Esophagus squamous epithelium (tissue), 5 donors: ENCODE measurements around the gene ZNF385D. TPM values are rescaled to one million over a fixed set of nuclear protein-coding genes. Genes with fewer than 3 reads are reported as not detected.
"Not testable (repeated sequence)": the region's sequence is repeated elsewhere in the genome, so short reads cannot be mapped to it uniquely, and the experiment has no call there.

Experiments
- DNase-seq: peaks from one replicate; lab custom pipeline; 2025; lab: John Stamatoyannopoulos, UW
- H3K27ac ChIP-seq, 4 donors: fragments of 200-600 bp; sonication (generic); one replicate each; pipeline ENCODE4 v1.5.1; 2016 to 2019; ENCODE audit warnings: mild to moderate bottlenecking in 1 of 4
- H3K27me3 ChIP-seq, 4 donors: fragments of 200-600 bp; sonication (generic); 1 replicate in 3 of 4; 2 replicates in 1 of 4; pipeline versions ENCODE4 v1.5.1 to v1.6.0; 2017 to 2021; ENCODE audit warnings: antibody characterized with exemption in 1 of 4
- H3K36me3 ChIP-seq, 3 donors: fragments of 200-600 bp; sonication (generic); one replicate each; pipeline ENCODE4 v1.5.1; 2016 to 2019
- H3K4me1 ChIP-seq, 3 donors: fragments of 200-600 bp; sonication (generic); one replicate each; pipeline ENCODE4 v1.5.1; 2017 to 2019
- H3K4me3 ChIP-seq, 4 donors: fragments of 200-600 bp; sonication (generic); 1 replicate in 3 of 4; 2 replicates in 1 of 4; pipeline ENCODE4 v1.5.1; 2016 to 2019; ENCODE audit warnings: mild to moderate bottlenecking in 2 of 4, moderate library complexity in 1 of 4
- H3K9me3 ChIP-seq, 3 donors: fragments of 200-600 bp; sonication (generic); one replicate each; pipeline ENCODE4 v1.5.1; 2016 to 2019
- CTCF ChIP-seq, 6 experiments: fragments of 450-650 bp in 4 of 6; fragments of 200-600 bp in 2 of 6; sonication (generic) in 2 of 6; IDR thresholded peaks; one replicate each; pipeline ENCODE4 v1.5.1; 2016 to 2019; ENCODE audit warnings: antibody characterized with exemption in 6 of 6, mild to moderate bottlenecking in 4 of 6, moderate library complexity in 4 of 6
- POLR2A ChIP-seq, 4 donors: fragments of 450-650 bp; IDR thresholded peaks; one replicate each; pipeline ENCODE4 v1.6.1; 2017; ENCODE audit warnings: antibody characterized with exemption in 4 of 4, mild to moderate bottlenecking in 4 of 4, moderate library complexity in 3 of 4
- WGBS, 2 donors: methylation state at CpG; one replicate each; pipeline ENCODE4 v1.1.5; 2018; 5-methylcytosine and 5-hydroxymethylcytosine counted together
- intact Hi-C: fragments of 100-400 bp; cut with DNase I; formaldehyde crosslinking; loops from one replicate; pipeline ENCODE4 v1.15.0; 2022
- total RNA-seq, 4 donors: library from RNA; depleted of rRNA; stranded (reverse); fragments of >200 nt; gene quantifications; one replicate each; pipeline ENCODE4 v1.1.0, GENCODE V29; 2016
- donor health status: DM: yes; HTN: yes; CAD: no.

The ZNF385D gene
- total RNA-seq, 4 donors from 2014 or later = 0.04 to 3.4 (median 0.50) TPM

GRCh38 chr3:21393683-21394311, 357.2 kb downstream of the ZNF385D start:
- Histone ChIP-seq H3K27me3 (no peaks in the 10 kb centered on the region), H3K9me3 (no peaks in the 10 kb centered on the region), H3K27ac (no peak overlapping the region), H3K36me3 (no peaks in the 10 kb centered on the region), H3K4me3 (no peak overlapping the region), H3K4me1 (no peaks in the 10 kb centered on the region)
- DNase-seq = no peak
- TF ChIP-seq CTCF (IDR thresholded peaks at IDR 0.05) (no peak), POLR2A (IDR thresholded peaks at IDR 0.05) (no peak)
- WGBS, 2 donors = 33 to 62% methylated on average over 4 of the region's 4 CpGs
- intact Hi-C loops = no loop called here

DNA sequence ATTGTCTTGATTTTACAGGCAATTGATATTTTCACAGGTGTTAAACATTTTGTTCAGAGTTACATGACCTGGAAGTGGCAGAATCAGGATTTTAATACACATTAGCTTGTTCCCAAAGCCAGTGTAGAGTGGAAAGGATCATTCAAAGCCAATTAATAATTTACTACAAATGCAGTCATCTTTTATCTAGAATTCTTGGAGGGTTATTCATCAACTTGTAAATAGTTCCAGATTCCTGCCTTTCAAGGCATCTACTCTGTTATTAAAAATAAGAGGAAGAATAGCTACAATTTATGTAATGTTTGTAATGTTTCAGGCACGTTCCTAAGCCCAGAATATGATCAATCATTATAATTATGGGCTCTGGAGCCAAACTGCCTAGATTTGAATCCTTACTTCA, 358.5 kb downstream of the ZNF385D start:
- intact Hi-C loops = no loop called here
- H3K4me3 ChIP-seq = no peak overlapping the region
- H3K9me3 ChIP-seq = peaks cover 0 to under 1% (median 0%) of the 10 kb centered on the region in 3 donors
- TF ChIP-seq CTCF (IDR thresholded peaks at IDR 0.05) = no peak
- TF ChIP-seq POLR2A (IDR thresholded peaks at IDR 0.05) = no peak
- no peaks in the 10 kb centered on the region for H3K4me1 ChIP-seq
- 16 to 21% methylated on average over 1 of the region's 1 CpG for WGBS, 2 donors
- no peak overlapping the region for H3K27ac ChIP-seq
- H3K27me3 ChIP-seq = no peaks in the 10 kb centered on the region
- DNase-seq = no peak
- H3K36me3 ChIP-seq = no peaks in the 10 kb centered on the region

DNA sequence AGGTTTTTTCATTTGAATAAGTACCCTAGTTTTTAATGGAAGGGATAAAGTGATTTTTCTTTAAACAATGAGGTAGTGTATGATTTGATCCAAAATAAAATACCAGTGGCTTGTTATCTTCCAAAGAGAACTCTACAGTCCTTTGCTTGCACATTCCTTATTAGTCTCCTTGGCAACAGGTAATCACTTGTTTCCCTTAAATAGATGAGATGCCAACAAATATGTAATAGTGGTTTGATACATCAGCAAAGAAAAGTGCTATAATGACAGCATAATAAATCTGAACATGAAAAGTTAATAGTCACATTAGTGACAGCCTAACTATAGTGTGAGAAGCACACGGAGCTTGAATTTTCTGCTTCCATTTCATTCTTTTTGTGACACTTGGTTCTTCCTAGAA, 360.2 kb downstream of the ZNF385D start:
- DNase-seq = no peak
- no peak overlapping the region for H3K27ac ChIP-seq
- H3K36me3 ChIP-seq = no peaks in the 10 kb centered on the region
- no peak overlapping the region for H3K4me3 ChIP-seq
- no peak for TF ChIP-seq POLR2A (IDR thresholded peaks at IDR 0.05)
- TF ChIP-seq CTCF (IDR thresholded peaks at IDR 0.05) = no peak
- no peaks in the 10 kb centered on the region for H3K27me3 ChIP-seq
- intact Hi-C loops = no loop called here
- 26 to 47% methylated on average over 1 of the region's 1 CpG for WGBS, 2 donors
- H3K4me1 ChIP-seq = no peaks in the 10 kb centered on the region
- peaks cover 0 to 6% (median 0%) of the 10 kb centered on the region in 3 donors for H3K9me3 ChIP-seq

DNA sequence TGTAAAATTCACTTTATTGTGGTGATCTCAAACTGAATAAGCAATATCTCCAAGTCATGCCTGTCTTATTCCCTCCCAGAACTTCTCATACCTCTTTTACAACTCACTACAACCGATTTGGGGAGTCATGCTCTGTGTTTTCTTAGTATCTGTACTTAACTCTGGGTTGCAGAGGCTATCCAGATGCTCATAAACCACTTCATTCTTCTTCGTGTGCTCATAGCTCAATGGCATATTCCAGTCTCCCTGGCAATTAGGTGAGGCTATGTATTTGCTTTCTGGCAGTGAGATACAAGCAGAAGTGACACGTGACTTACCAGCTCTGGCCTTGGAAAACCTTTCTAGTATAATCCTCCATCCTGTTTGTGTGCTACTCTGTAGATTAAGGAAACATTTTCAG, 360.9 kb downstream of the ZNF385D start:
- no peak overlapping the region for H3K27ac ChIP-seq
- TF ChIP-seq CTCF (IDR thresholded peaks at IDR 0.05) = no peak
- no peak for TF ChIP-seq POLR2A (IDR thresholded peaks at IDR 0.05)
- no peaks in the 10 kb centered on the region for H3K36me3 ChIP-seq
- no peak for DNase-seq
- H3K4me3 ChIP-seq = no peak overlapping the region
- peaks cover 0 to 6% (median 0%) of the 10 kb centered on the region in 3 donors for H3K9me3 ChIP-seq
- 15 to 28% methylated on average over 3 of the region's 3 CpGs for WGBS, 2 donors
- no peaks in the 10 kb centered on the region for H3K27me3 ChIP-seq
- no peaks in the 10 kb centered on the region for H3K4me1 ChIP-seq
- intact Hi-C loops = no loop called here

- 77 to 91% methylated on average over 5 of the region's 30 CpGs for WGBS, 2 donors
Observed at GRCh38 chr3:21387142-21387826, 363.7 kb downstream of the ZNF385D start.

DNA sequence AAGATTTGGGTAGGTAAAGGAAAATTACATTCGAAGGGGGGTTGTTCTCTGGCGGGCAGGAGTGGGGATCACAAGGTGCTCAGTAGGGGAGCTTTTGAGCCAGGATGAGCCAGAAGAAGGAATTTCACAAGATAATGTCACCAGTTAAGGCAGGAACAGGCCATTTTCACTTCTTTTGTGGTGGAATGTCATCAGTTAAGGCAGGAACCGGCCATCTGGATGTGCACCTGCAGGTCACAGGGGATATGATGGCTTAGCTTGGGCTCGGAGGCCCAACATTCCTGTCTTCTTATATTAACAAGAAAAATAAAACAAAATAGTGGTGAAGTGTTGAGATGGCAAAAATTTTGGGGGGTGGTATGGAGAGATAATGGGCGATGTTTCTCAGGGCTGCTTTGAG, 373.0 kb downstream of the ZNF385D start:
- H3K36me3 ChIP-seq, H3K9me3 ChIP-seq, H3K27ac ChIP-seq, H3K4me1 ChIP-seq, H3K4me3 ChIP-seq, H3K27me3 ChIP-seq, intact Hi-C loops, DNase-seq: not testable (repeated sequence)
- 81 to 91% methylated on average over 5 of the region's 5 CpGs for WGBS, 2 donors

More at GRCh38 chr3:21387142-21387826, 363.7 kb downstream of the ZNF385D start:
- H3K27ac ChIP-seq, H3K9me3 ChIP-seq, H3K4me3 ChIP-seq, DNase-seq, H3K36me3 ChIP-seq, H3K27me3 ChIP-seq, H3K4me1 ChIP-seq, intact Hi-C loops: not testable (repeated sequence)
